NK-92 treated with Interleukin-12 subunit alpha and Interleukin-12 subunit beta, amount 100 ng/mL, for 24 hours (cell line): ENCODE results near the gene PTBP3.

ENCODE experiments used
- DNase-seq: peaks from one replicate; lab custom pipeline; 2025; lab: John Stamatoyannopoulos, UW

PTBP3 gene

DNA sequence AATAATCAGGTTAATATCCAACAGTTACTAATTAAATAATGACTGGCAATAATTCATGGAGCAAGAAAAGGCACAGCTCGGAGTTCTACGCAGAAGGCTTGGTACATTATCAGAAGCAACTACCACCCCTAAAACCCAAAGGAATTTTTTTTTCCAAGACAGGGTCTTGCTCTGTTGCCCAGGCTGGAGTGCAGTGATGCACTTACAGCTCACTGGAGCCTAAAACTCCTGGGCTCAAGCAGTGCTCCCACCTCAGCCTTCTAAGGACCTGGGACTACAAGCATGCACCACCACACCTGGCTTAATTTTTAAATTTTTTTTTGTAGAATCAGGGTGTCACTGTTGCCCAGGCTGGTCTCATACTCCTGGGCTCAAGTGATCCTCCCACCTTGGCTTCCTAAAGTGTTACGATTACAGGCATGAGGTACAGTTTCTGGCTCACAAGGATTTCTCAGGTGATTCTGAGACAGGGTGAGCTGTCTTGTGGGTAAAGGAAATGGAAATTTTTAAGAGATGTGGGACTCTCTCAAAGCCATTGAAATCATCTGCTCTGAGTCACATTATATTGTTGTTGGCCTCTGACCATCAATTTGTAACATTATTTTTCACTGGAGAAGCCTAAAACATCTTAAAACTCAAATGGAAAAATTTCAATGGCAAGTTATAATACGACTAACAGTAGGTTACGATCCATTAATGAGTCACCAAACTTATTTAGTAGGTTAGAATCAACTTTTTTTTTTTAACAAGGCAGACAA is 26.8 kb upstream of the PTBP3 start:
- no peak for DNase-seq

DNA sequence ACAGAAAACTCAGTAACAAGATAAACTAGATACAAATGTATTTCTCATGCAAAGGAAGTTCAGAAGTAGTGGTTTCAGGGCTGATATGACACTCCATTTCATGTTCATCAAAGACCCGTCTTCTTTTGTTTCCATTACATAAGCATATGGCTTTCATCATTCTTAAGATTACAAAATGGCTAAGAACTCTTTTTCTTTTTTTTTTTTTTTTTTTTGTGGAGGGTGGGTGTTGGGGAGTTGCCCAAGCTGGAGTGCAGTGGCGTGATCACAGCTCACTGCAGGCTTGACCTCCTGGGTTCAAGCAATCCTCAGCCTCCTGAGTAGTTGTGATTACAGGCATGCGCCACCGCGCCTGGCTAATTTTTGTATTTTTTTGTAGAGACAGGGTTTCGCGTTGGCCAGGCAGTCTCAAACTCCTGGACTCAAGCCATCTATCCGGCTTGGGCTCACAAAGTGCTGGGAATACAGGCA is 22.0 kb upstream of the PTBP3 start:
- DNase-seq: no peak

DNA sequence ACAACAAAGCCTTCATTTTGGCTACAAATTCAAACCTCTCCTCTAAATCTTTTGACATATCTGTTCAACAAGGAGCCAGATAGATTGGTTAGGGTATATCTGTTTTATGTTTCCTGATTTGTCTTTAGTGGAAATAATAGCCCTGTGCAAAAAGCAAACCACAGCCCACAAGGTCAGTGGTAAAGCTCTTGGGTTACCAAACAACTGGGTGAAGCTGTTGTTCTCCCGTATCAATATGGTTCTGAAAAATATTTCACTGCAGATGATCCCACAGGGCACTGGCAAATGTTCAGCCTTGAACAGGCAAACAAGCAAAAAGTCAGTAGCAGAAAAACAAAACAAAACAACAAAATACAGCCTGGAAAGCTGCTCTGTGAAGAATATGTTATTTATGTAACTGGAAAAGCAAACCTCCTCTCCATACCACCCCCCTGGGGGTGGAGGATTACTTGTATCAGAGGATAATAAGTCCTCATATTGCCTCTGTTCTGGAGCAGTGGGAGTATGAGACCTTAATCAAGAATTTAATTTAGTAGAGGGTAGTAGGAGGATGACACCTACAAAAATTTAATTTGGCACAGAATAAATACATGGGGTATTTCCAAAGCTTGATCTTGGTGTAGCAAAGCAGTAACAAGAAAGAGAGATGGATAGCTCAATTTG is 20.8 kb upstream of the PTBP3 start:
- DNase-seq: no peak

DNA sequence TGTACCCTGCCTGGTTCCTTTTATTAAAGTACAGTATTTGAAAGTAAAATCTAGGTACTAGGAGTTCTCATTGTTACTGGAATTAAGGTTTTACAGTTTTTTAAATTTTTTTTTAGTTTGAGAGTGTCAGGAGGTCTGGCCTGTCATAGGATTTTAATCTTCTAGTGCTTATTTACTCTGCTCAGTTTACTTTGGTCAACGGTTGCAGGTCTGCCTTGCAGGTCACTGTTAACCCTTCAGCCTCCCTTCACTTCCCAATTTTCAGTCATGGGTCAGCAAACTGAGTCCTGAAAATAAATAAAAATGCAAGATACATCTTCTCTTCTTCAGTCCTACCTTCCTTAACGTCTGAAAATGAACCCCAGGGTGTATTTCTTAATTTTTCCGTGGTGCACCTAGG is 18.8 kb upstream of the PTBP3 start:
- DNase-seq: no peak

DNA sequence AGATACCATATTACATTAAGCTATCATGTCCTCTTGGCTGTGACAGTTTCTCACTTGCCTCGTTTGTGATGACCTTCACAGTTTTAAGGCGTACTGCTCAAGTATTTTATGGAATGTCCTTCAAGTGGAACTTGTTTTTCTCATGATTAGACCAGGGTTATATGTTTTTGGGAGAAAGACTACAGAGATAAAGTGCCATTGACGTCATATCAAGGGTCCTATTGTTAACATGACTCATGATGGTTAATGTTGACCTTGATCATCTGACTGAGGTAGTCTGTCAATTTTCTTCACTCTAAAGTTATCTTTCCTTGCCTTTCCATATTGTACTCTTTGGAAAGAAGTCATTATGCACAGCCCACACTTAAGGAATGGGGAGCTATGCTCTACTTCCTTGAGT is 17.8 kb upstream of the PTBP3 start:
- DNase-seq: no peak

DNA sequence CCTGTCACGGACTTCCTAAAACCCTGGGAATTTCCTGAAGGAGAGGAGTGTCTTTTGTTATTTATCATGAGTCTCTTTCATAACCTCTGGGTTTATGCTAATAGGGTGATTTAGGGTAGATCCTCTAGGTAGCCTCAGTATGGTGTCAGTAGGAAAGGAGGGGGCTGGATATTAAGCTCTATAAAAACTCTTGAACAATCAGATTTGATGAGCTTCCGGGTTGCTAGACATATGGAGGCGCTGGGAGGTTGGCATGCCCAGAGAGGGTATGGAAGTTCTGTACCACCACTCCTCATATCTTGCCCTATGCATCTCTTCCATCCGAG is 15.6 kb upstream of the PTBP3 start:
- DNase-seq: no peak

DNA sequence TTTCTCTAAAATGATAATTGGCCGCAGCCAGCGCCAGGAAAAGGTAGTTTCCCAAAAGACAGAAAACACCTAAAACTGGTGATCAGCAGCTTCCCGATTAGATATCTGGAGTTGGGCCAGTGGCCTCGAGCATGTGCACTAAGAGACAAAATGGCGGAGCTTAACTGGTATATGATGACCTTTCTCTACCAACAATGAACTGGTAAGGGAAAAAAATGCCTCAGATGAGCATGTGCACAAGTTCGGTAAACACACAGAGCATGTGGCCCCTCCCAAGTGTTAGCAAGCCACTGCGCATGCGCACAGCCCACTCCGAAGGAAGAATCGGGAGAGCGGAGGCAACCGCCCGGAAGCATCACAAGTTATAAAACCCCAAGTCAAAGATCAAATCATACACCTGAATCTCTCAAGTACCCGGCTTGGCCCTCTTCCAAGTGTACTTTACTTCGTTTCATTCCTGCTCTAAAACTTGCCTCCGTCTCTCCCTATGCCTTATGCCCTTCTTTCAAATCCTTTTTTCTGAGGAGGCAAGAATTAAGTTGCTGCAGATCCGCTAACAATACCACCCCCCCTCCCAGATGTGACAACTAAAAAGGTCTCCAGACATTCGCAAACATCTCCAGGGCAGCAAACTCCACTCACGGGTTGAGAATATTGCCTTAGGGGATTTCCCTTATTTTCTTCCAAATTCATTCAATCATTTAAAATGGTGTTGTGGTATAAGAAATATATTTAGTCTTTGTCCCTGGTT is 15.0 kb upstream of the PTBP3 start:
- no peak for DNase-seq

DNA sequence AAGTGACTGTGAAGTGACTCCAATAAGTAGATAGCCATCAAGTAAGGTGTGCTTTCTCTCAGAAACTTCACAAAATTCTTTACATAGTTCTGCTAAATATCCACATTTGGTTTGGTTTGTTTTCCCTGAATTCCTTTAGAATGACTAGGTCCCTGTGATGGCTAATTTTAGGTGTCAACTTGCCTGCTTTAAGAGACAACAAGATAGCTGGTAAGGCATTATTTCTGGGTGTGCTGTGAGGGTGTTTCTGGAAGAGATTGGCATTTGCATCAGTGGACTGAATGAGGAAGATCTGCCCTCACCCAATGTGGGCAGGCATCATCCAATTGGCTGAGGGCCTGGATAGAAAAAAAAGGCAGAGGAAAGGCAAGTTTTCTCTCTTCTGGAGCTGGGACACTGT is 8.3 kb upstream of the PTBP3 start:
- no peak for DNase-seq

DNA sequence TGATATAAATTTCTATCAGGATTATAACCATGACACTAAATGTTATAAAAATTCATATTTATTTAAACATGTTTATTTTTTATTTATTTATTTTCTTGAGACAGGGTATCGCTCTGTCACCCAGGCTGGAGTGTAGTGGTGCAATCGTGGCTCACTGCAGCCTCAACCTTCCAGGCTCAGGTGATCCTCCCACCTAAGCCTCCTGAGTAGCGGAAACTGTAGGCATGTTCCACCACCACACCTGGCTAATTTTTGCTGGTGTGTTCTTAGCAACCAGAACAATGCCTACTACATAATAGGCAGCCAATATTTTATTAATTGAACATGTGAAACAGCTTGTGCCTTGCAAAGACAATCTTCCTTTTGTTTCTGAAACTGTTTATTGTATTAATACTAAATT is 6.5 kb upstream of the PTBP3 start:
- DNase-seq: no peak

DNA sequence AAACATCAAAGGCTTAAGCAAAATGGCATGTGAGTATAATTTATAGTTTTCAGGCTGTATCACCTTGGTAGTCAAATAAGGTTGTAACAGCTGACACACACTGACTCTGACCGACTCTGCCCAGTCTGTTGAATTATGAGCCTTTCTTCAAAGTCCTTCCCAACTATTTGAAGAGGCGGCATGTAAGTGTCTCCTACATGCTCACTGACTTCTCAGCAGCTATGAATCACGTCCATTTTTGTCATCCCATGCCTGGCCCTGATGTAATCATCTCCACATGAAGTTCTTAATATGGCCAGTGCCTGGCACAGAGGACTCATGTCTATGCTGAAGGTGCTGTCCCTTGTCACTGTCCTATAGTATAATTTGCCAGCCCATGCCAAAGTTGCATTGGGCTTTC is 5.1 kb upstream of the PTBP3 start:
- DNase-seq: no peak

DNA sequence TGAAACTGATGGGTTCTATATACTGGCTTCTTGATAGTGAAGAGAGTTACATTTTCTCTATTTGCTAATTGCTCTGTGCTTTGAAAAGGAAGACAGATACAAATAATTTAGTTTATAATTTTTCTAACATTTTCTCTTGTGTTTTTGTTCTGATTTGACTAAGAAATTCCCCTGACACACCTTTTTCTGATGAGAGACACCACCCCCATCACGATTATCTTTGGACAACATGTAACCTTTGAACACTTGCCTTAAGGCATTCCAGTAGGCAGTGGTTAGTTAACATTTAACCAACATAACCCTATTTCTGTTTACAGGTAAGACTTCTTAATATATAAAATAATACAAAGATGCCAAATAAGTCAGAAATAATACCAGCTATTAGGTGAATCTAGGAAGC is 4.1 kb upstream of the PTBP3 start:
- DNase-seq: no peak

DNA sequence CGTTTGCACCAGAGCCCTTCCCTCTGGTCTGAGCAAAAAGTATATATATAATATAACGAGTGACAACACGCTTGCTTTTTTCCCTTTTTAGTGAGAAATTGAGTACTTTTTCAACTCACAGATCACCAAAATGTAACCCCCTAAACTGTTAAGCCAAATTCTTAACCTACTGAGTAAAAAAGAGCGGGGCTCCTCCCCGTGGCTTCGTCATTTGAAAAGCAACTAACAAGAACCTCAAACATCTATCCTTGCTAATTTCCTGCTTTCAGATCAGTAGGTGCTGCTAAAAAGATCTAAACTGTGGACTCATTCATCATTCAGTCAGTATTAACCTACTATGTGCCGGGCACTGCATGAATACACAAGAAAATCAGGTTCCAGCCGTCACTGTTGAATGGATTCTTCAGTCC is 1.0 kb upstream of the PTBP3 start:
- no peak for DNase-seq

DNA sequence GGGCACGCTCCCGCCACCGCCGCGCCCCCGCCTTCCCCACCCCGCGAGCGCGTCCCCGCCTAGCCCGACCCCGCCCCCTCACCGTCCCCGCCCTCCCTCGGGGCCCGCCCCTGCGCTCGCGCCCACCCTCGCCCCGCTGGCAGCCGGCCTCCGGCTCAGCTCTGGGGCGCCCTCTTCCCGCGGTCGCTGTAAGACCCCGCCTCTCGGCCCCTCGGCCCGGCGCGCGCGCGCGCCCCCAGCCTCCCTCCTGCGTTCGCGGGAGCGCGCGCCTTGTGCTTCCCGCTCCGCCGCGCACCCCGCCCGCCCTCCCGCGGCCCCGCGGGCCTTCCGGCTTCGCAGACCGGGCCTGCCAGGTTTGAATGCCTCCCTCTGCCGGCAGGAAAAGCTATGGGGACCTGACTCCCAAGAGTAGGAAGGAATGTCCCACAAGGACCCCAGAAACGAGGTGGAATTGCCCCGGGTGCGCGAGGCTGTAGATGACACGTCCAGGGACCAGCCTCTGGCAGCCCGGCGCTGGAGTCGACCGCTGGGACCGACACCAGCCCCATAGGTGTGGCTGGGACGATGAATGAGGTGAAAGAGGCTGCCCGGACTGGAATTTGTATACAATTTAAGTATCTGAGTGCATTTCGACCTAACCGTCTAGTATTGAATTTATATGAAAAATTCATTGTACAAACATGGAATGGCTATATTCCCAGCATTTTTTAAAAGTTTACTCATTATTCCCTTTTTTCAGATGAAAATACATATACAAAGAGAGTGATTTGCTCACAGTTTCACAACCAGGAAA is 416 bp upstream of the PTBP3 start:
- DNase-seq: peak; percentile 89

DNA sequence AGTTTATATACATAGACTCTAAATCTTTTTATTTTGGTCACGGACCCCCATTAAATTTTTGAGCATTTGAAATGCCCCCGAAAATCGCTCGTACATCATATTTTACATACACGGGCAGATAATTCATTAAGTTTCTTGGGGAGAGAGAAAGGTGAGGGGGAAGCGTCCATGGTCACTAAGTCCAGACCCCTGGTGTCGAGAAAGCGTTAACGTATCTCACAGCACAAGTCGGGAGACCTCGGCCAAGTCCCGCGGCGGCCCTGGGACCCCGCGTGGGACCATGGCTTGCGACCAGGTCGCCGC is 794 bp downstream of the PTBP3 start:
- DNase-seq: no peak

DNA sequence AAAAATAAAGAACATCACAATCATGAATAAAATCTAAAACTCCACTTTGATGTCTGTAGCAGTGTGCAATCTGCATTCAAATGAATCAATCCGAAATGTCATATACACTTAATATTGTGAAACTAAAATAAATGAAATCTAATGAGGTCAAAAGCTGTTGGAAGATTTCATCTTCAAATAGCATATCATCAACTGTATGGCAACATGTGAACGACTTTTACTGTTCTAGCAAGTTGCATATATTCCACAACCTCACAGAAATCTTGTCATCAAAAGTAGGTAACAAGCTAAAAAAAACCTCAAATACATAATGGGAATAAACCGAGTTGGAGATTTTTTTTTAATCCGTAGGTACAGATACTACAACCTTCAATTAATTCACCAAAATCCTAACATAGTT is 1.2 kb downstream of the PTBP3 start:
- no peak for DNase-seq

DNA sequence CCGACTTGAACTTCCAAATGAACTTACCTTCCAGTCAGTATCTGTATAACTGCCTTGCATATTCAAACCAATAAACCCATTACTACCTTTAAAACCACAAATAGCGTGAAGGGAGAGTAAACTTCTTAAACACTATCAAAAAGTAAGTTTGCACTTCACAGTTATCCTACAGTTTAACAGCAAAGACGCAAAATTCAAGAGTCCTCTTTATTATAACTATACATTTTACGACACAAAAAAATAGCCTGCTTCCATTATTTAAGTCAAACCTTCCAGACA is 1.8 kb downstream of the PTBP3 start:
- no peak for DNase-seq

DNA sequence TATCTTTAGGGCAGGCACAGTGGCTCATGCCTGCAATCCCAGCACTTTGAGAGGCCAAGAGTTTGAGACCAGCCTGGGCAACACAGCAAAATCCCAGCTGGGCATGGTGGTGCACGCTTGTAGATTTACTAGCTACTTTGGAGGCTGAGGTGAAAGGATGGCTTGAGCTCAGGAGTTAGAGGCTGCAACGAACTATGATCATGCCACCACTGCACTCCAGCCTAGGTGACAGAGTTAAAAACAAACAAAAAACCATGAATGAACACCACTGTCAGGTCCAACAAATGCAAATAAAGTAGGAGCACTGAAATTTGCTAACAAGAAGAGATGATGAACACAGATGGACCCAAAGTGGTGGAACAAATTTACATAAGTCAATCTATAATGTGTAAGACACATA is 4.9 kb downstream of the PTBP3 start:
- DNase-seq: no peak

DNA sequence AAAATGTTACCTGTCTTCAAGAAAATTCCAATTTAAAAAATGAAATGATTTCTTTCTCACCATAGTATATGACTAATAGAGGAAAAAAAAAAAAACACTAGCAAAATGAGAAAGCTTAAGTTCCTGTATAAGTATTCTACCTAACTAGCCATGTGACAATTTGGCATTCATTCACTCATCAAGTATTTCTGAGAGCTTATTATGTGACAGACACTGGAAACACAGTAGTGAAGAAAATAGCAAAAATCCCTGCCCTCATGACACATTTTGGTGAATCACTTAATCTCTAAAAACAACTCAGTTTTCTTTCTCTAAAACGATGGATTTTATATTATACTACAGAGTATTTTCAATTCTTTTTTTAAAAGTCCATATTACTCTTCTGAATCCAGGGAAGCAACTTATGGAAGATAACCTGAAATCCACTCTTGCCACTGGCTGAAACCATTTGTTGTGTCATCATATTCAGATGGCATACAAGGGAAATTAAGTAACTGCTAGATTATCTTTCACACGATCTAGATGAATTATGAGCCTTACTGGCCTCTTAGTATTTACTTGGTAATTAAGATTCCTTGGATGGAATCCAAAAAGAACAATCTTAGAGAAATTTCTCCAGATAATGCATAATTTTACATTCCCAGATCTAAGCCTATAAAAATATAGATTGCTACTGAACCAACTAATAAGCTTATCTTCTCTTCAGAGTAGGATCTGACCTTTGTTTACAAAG is 5.5 kb downstream of the PTBP3 start:
- DNase-seq: no peak

DNA sequence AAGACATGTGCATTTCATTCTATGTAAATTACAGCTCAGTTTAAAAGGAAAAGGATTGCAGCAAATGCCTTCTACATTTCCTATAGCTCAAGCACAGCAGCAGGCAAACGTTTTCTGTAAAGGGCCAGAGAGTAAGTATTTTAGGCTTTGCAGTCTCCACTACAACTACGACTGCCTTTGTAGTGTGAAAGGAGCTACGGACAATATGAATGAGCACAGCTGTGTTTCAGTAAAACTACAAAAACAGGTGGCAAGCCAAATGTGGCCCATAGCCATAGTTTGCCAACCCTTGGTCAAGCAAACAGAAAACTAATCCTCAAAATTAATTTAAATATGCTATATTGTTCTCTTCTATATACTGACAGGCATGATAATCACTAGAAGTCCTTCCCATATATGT is 7.2 kb downstream of the PTBP3 start:
- no peak for DNase-seq

DNA sequence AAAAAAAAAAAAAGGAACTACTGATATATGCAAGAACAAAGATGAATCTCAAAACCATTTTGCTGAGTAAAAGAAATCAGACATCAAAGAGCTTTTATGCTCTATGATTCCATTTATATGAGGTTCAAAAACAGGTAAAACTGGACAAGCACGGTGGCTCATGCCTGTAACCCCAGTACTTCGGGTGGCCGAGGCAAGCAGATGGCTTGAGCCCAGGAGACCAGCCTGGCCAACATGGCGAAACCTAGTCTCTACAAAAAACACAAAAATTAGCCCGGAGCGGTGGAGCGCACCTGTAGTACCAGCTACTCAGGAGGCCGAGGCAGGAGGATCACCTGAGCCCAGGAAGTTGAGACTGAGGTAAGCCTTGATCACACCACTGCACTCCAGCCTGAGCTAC is 7.8 kb downstream of the PTBP3 start:
- DNase-seq: no peak

DNA sequence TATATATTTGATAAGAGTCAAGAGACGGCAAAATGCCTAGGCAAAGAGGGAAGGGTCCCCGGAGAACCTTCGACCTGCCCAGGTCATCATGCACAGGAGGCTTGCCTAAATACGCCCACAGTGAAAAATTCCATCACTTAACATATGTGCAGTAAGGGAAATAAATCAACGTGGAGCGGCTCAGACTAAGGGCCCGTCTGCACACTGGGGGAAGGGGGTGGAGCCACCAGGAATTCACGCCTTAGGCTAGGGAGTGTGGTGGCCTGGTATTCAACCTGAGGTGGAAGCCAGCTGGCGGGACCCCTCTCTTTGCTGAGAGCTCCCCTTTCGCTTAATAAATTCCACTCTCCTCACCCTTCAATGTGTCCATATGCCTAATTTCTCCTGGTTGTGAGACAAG is 8.3 kb downstream of the PTBP3 start:
- DNase-seq: no peak

DNA sequence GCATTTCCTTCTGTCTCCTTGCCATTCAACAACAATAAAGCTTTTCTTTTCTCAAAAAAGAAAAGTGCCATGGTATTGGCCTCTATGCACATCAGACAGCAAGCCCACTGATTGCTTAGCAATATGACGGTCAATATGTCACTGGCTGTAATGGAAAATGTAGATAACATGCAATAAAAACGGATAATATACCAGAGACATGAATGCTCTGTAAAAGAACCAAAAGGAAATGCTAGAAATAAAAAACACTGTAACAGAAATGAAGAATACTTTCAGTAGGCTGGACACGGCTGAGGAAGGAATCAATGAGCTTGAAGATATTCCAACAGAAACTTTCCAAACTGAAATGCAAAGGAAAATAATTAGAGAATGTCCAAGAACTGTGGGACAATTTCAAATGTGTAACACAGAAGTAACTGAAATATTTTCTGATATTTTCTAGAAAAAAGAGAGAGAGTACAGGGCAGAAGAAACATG is 10.0 kb downstream of the PTBP3 start:
- no peak for DNase-seq
